Stimulated activated naive B cell treated with anti-CD40 and anti-IgM and Interleukin-4, amounts not matched to agents 10 μg/mL and 1 μg/mL and 100 μg/mL, for 72 hours (primary cell): Measurements from ENCODE around the gene CFAP61.
A peak's percentile ranks its signal among the peaks of the same experiment; 100 is the strongest.
"Not testable (repeated sequence)": the region's sequence is repeated elsewhere in the genome, so short reads cannot be mapped to it uniquely, and the experiment has no call there.

ENCODE experiments used
- ATAC-seq, 2 donors: fragments of 150-1000 bp; cut with Tn5 transposase; replicated peaks; 2 replicates each; pipeline ENCODE4 v1.10.0; 2021; ENCODE audit warnings: moderate library complexity in 1 of 2
- DNase-seq: peaks from one replicate; pipeline ENCODE4 v3.0.0; 2021
- H3K27ac Mint-ChIP-seq: one replicate; pipeline ENCODE4 v1.8.0; 2022; ENCODE audit warnings: mild to moderate bottlenecking, mixed read lengths
- H3K27me3 Mint-ChIP-seq, 2 donors: one replicate each; pipeline ENCODE4 v1.8.0; 2022; ENCODE audit warnings: mixed read lengths in 2 of 2
- H3K36me3 Mint-ChIP-seq, 2 donors: one replicate each; pipeline ENCODE4 v1.8.0; 2022; ENCODE audit warnings: mixed read lengths in 2 of 2, mild to moderate bottlenecking in 1 of 2
- H3K4me1 Mint-ChIP-seq, 2 donors: one replicate each; pipeline ENCODE4 v1.8.0; 2022; ENCODE audit warnings: mixed read lengths in 2 of 2, mild to moderate bottlenecking in 1 of 2
- H3K4me3 Mint-ChIP-seq, 2 donors: one replicate each; pipeline ENCODE4 v1.8.0; 2022; ENCODE audit warnings: mild to moderate bottlenecking in 2 of 2, mixed read lengths in 2 of 2, moderate library complexity in 1 of 2
- H3K9me3 Mint-ChIP-seq, 2 donors: one replicate each; pipeline ENCODE4 v1.8.0; 2022; ENCODE audit warnings: mixed read lengths in 2 of 2, mild to moderate bottlenecking in 1 of 2

CFAP61 gene, protein sequence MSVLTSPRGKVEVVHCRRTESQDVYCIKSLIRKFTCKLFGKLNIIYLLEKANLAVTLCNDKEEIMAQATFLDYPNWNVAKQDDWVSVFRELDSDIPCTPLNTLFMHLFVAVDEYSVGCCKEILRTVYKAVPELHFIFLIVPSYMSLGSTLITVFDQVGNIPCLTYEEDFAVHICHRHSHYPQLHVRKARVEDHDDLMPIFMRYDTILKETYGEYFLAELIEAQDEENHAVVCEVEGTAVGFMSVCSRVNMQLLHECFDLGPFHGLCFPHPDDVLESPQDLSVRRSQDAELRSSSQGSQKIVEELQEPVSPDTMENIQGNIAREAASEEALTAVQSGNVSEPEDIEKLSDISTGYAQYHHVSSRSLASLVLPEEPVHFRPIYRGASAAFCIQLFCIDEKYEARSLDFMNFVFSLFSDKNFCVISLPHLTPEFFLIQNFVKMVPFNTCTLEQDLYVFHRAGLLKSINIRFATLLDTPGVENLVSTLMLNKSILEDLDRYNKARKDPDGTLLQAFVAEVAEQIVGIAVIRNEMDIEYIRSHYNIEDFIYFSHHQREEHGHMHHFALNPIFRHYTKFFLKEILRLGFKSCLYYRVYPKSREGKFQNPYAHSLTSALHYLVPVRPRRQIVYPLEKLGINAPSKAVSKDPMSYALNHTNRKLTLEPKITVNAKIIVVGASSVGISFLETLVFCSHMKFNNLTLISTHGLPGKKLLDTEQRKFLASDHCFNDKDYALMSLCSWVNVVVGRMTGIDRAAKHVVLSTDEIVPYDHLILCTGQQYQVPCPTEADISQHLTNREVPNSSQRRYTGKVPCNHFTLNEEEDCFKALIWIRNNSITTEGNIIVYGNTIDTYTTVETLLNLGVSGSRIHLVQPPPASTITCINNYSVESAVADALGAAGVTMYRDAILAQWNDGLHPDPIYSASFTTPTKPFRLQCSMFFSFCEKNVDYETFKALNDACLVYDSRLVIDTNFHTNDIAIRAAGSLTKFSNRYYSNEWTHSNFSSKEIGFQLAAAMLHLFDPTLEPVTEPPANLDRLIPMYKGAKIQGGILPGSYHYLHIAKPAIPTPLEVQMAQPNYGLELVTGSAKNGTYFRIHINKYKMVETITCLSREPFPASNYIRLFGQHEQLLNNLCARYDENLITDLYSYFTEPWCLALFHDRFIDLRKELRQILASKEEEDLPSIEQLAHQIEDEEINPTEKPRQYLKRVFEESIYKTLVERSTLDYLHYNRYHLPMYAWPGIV

GRCh38 chr20:20052074-20052970 lies at the start of gene CFAP61, which contains the start of gene CRNKL1:
Gene CFAP61 (plus strand): TSS chr20:20052532. CDS start chr20:20056654, 4,122 bp downstream.
Gene CRNKL1 (minus strand): TSS chr20:20052466. CDS start chr20:20052342, 124 bp downstream.
- H3K27me3 Mint-ChIP-seq: no peaks in the 10 kb centered on the region
- peaks cover 18 to 20% of the 10 kb centered on the region in 2 donors for H3K36me3 Mint-ChIP-seq
- no peaks in the 10 kb centered on the region for H3K9me3 Mint-ChIP-seq
- peaks cover 6 to 14% of the 10 kb centered on the region in 2 donors for H3K4me1 Mint-ChIP-seq
- peak; percentile 94 to 96 for ATAC-seq
- peak within 1 kb of the TSS; percentile 98 for H3K4me3 Mint-ChIP-seq
- peak; percentile 96 for DNase-seq
- peak within 1 kb of the TSS; percentile 98 for H3K27ac Mint-ChIP-seq

DNA sequence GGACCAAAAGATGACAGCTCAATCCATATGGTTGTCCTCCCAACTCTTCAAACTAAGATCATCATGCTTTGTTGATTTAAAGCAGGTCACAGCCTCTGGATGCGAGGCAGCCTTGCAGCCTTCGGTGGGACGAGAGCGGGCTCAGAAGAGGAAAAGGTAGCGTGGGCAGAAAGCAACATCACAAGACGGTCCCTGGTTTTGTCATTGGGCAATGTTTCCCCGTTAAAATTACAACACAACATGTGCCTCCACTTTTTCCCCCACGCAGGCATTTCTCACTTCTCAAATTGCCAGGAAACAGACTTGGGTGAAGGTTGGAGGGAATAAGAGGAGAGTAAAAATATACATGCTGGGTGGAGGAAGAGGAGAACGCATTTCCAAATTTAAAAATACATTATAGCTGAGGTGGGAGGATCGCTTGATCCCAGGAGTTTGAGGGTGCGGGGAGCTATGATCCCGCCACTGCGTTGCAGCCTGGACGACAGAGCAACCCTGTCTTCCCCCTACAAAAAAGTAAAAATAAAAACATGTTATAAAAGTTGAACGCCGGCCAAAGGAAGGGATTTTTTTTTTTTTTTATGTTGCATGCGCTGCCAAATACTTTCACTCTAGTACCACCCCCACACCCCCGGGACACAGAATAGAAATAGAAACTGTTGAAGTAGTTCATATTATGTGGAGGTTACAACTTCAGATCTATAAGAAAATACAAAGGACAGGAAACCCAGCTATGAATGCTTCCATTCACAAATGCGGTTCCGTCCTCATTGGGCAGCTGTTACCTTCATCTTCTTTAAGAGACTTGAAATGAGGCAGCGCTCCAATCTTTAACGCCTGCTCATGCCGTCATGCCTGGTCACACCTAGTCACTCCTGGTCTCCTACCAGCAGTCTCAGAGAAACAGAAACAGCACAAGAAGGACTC lies 49.0 kb upstream of the CFAP61 start:
- ATAC-seq (peak; percentile 73 to 88), DNase-seq (peak; percentile 8)
- H3K27ac Mint-ChIP-seq: peak overlapping the region; percentile 82
- peaks cover 18 to 30% of the 10 kb centered on the region in 2 donors for H3K4me1 Mint-ChIP-seq
- peak overlapping the region; percentile 71 to 76 for H3K4me3 Mint-ChIP-seq
- peaks cover 33 to 51% of the 10 kb centered on the region in 2 donors for H3K27me3 Mint-ChIP-seq
- H3K9me3 Mint-ChIP-seq: no peaks in the 10 kb centered on the region
- peaks cover 0 to 3% of the 10 kb centered on the region in 2 donors for H3K36me3 Mint-ChIP-seq

GRCh38 chr20:20003955-20004322 lies 48.4 kb upstream of the CFAP61 start:
- Mint-ChIP-seq H3K27ac (peak overlapping the region; percentile 82), H3K4me1 (peaks cover 18 to 30% of the 10 kb centered on the region in 2 donors), H3K27me3 (peaks cover 33 to 53% of the 10 kb centered on the region in 2 donors), H3K4me3 (peak overlapping the region; percentile 71 to 76)
- not testable (repeated sequence) for ATAC-seq, H3K9me3 Mint-ChIP-seq, DNase-seq, H3K36me3 Mint-ChIP-seq

GRCh38 chr20:20005342-20005741 lies 47.0 kb upstream of the CFAP61 start:
- Mint-ChIP-seq H3K4me1 (peaks cover 15 to 22% of the 10 kb centered on the region in 2 donors), H3K36me3 (peaks cover 0 to 3% of the 10 kb centered on the region in 2 donors), H3K27ac (no peak overlapping the region), H3K9me3 (no peaks in the 10 kb centered on the region), H3K4me3 (no peak overlapping the region), H3K27me3 (peaks cover 38 to 51% of the 10 kb centered on the region in 2 donors)
- ATAC-seq (no peak), DNase-seq (no peak)

GRCh38 chr20:20009784-20010253 lies 42.5 kb upstream of the CFAP61 start:
- H3K4me3 Mint-ChIP-seq: no peak overlapping the region
- peaks cover 0 to 2% of the 10 kb centered on the region in 2 donors for H3K4me1 Mint-ChIP-seq
- no peak overlapping the region for H3K27ac Mint-ChIP-seq

DNA sequence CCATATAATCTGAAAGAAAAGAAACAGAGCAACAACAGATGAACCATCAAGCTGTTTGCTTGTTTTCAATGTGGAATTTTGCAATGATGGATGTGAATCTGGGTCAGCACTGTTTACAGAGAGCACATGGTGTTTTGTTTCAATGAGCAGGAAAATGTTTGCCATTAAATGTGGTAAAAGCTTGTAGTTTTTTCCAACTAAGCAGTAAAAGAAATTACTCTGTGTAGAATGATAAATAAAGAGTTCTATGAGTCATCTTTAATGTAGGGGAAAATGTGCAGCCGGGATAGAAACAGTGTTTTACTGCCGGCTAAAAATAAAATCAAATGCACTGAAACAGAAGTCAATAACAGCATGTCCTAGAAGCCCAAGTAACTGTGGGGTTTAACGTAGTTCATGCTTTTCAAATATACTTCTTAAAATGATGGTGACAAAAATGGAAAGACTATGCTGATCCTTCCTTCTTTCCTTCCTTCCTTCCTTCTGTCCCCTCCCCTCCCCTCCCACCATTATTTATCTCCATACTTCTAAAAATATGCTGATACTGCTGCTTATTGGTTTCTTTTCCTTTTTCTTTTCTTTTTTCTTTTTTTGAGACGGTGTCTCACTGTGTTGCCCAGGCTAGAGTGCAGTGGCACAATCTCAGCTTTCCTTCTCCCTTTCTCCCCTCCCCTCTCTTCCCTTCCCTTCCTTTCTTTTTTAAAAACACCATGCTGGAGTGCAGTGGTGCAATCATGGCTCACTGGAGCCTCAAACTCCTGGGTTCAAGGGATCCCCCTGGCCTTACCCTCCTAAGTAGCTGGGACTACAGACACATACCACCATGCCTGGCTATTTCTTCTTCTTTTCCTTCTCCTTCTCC lies 41.5 kb upstream of the CFAP61 start:
- no peak for DNase-seq
- Mint-ChIP-seq H3K4me3 (no peak overlapping the region), H3K36me3 (no peaks in the 10 kb centered on the region), H3K9me3 (no peaks in the 10 kb centered on the region), H3K27ac (peak overlapping the region; percentile 7), H3K4me1 (no peaks in the 10 kb centered on the region), H3K27me3 (peaks cover 20 to 21% of the 10 kb centered on the region in 2 donors)
- ATAC-seq: no peak

More at GRCh38 chr20:20009784-20010253, 42.5 kb upstream of the CFAP61 start:
- no peak for ATAC-seq
- no peak for DNase-seq
- H3K27me3 Mint-ChIP-seq: peaks cover 27 to 28% of the 10 kb centered on the region in 2 donors
- no peaks in the 10 kb centered on the region for H3K9me3 Mint-ChIP-seq
- H3K36me3 Mint-ChIP-seq: no peaks in the 10 kb centered on the region

- peaks cover 16 to 17% of the 10 kb centered on the region in 2 donors for H3K27me3 Mint-ChIP-seq
- peaks cover 3 to 7% of the 10 kb centered on the region in 2 donors for H3K4me1 Mint-ChIP-seq
- H3K4me3 Mint-ChIP-seq: no peak overlapping the region
- H3K9me3 Mint-ChIP-seq: no peaks in the 10 kb centered on the region
- no peak for ATAC-seq
- no peak overlapping the region for H3K27ac Mint-ChIP-seq
- DNase-seq: no peak
- H3K36me3 Mint-ChIP-seq: no peaks in the 10 kb centered on the region
These were observed 39.8 kb upstream of the CFAP61 start for GRCh38 chr20:20012541-20012940.

DNA sequence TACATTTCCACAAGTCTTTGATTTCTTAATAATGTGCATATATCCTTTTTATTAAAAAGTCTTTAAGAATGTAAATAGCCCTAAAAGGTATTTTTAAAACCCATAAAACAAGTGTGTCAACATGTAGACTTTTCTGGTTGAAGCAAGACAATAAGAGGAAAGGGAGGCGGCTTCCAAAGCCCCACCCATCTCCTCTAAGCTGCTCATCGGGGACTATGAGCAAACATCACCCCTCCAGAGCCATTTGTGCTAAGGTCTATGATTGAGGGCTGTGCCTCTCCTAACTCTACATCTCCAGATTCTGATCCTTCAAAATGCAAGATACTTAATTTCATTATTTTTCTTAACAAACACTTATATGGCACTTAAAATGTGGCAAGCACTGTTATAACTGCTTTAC lies 37.7 kb upstream of the CFAP61 start:
- DNase-seq (no peak), ATAC-seq (no peak)
- Mint-ChIP-seq H3K9me3 (no peaks in the 10 kb centered on the region), H3K4me3 (no peak overlapping the region), H3K27me3 (peaks cover 5 to 10% of the 10 kb centered on the region in 2 donors), H3K4me1 (peaks cover 13 to 27% of the 10 kb centered on the region in 2 donors), H3K27ac (no peak overlapping the region), H3K36me3 (peaks cover 4 to 9% of the 10 kb centered on the region in 2 donors)

DNA sequence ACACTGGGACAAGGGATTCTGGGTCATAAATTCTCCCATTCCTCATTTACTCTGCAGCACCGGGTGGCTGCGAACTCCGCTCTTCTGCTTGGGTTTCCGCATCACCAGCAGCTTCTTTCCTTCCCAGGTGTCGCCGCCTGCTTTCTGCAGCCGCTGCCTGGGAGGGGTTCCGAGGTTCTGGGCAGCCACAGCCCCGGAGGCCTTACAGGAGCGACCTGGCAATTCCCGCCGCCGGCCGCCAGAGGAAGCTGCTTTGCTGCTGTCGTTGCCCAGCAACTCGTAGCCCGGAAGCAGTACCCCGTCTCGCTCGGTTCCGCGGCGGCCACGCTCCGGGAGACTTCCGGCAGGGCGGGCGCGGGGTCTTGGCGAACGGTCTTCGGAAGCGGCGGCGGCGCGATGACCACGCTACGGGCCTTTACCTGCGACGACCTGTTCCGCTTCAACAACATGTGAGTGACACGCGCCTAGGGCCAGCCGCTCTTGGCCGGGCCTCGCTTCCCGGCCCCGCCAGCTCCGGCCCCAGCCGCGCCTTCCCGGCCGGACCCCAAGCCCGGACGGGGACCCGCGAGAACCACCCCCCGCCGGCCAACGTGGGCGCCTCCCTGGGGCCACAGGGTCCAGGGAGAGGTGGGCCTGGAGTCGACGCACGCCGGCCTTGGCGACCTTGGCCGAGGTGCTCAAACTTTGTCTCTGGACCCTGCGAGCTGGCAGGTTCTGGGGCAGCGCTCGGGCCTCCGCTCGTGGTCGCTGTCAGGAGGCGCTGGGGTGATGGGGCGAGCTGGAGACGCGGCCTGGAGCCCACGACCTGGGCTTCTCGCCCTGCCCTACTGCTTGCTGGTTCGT lies 35.1 kb upstream of the CFAP61 start, which contains the start of gene NAA20:
Gene NAA20, plus strand, starts transcription at position 362 of the 843 bp plus-strand sequence. Its CDS starts 35 bp downstream, at position 397.
- Mint-ChIP-seq H3K27ac (peak within 1 kb of the TSS; percentile 97), H3K27me3 (no peaks in the 10 kb centered on the region), H3K4me1 (peaks cover 28 to 42% of the 10 kb centered on the region in 2 donors), H3K9me3 (no peaks in the 10 kb centered on the region), H3K36me3 (peaks cover 17 to 24% of the 10 kb centered on the region in 2 donors), H3K4me3 (peak within 1 kb of the TSS; percentile 94 to 98)
- peak; percentile 91 for DNase-seq
- ATAC-seq: peak; percentile 98

- H3K27me3 Mint-ChIP-seq: no peaks in the 10 kb centered on the region
- DNase-seq (no peak), ATAC-seq (peak; percentile 11 to 25)
- peak overlapping the region; percentile 94 for H3K27ac Mint-ChIP-seq
- peak overlapping the region; percentile 94 to 98 for H3K4me3 Mint-ChIP-seq
- H3K9me3 Mint-ChIP-seq: no peaks in the 10 kb centered on the region
- H3K4me1 Mint-ChIP-seq: peaks cover 28 to 42% of the 10 kb centered on the region in 2 donors
- H3K36me3 Mint-ChIP-seq: peaks cover 17 to 24% of the 10 kb centered on the region in 2 donors
These were observed 34.5 kb upstream of the CFAP61 start for GRCh38 chr20:20017844-20018185.

- DNase-seq (no peak), ATAC-seq (no peak)
- Mint-ChIP-seq H3K4me3 (peak overlapping the region; percentile 94 to 98), H3K9me3 (no peaks in the 10 kb centered on the region), H3K4me1 (peaks cover 28 to 42% of the 10 kb centered on the region in 2 donors), H3K27me3 (no peaks in the 10 kb centered on the region), H3K36me3 (peaks cover 18 to 25% of the 10 kb centered on the region in 2 donors), H3K27ac (peak overlapping the region; percentile 94)
These were observed 34.0 kb upstream of the CFAP61 start for GRCh38 chr20:20018366-20018765.
